Measurements from ENCODE around the gene WWOX. TPM values are rescaled to one million over a fixed set of nuclear protein-coding genes. Genes with fewer than 3 reads are reported as not detected.

Gene WWOX
- total and polyA plus RNA-seq, 2 of the 13 experiments (the other 11 are each of a cell fraction or from before 2014, with no cell fraction given) = 9.1 to 37.4 TPM

GRCh38 chr16:78480588-78480987, 381.1 kb downstream of the WWOX start (continued):
- TF ChIP-seq ZNF710 (CRISPR knock-in tag; IDR thresholded peaks at IDR 0.05; ENCODE audit: borderline replicate concordance) (peak; percentile 46; the same call in 1 of the 2 replicates), ZNF556 (CRISPR knock-in tag; IDR thresholded peaks at IDR 0.05; ENCODE audit: borderline replicate concordance) (peak; percentile 68; the same call in 1 of the 2 replicates), CREB1 (IDR thresholded peaks at IDR 0.05) (no peak), CREB1 (CRISPR knock-in tag; IDR thresholded peaks at IDR 0.05) (peak; percentile 62), ZNF496 (CRISPR knock-in tag; IDR thresholded peaks at IDR 0.05; ENCODE audit: insufficient replicate concordance) (no peak), KLF11 (CRISPR knock-in tag; IDR thresholded peaks at IDR 0.05) (0 out of 2 replicates have a peak, but pooled peaks have one; percentile 44), YY1 (IDR thresholded peaks at IDR 0.05; ENCODE audit: insufficient read depth, insufficient replicate concordance, low read depth, low read length) (peak; percentile 52), ZNF644 (CRISPR knock-in tag; IDR thresholded peaks at IDR 0.05; ENCODE audit: low read depth) (peak; percentile 97), ZNF510 (CRISPR knock-in tag; IDR thresholded peaks at IDR 0.05; ENCODE audit: low read depth) (0 out of 2 replicates have a peak, but pooled peaks have one; percentile 43), ZSCAN29 (CRISPR knock-in tag; conservative IDR thresholded peaks at IDR 0.05) (peak; percentile 82; the same call in 1 of the 2 replicates), ZFP91 (CRISPR knock-in tag; IDR thresholded peaks at IDR 0.05; ENCODE audit: borderline replicate concordance) (no peak), GFI1 (CRISPR knock-in tag; IDR thresholded peaks at IDR 0.05; ENCODE audit: borderline replicate concordance) (peak; percentile 45; the same call in 1 of the 2 replicates), MIER2 (CRISPR knock-in tag; IDR thresholded peaks at IDR 0.05) (peak; percentile 62; the same call in 1 of the 2 replicates), ARID5B (CRISPR knock-in tag; IDR thresholded peaks at IDR 0.05) (peak; percentile 87), HNF4A (CRISPR knock-in tag; IDR thresholded peaks at IDR 0.05) (peak; percentile 99), FOXA3 (CRISPR knock-in tag; IDR thresholded peaks at IDR 0.05) (peak; percentile 72), GZF1 (CRISPR knock-in tag; IDR thresholded peaks at IDR 0.05) (no peak), CAMTA2 (CRISPR knock-in tag; IDR thresholded peaks at IDR 0.05; ENCODE audit: borderline replicate concordance) (no peak), NR2F2 (IDR thresholded peaks at IDR 0.05; ENCODE audit: borderline replicate concordance, low read depth) (peak; percentile 42; the same call in 1 of the 2 replicates), HNF4G (IDR thresholded peaks at IDR 0.05; ENCODE audit: borderline replicate concordance, low read depth, low read length) (peak; percentile 98), HNF4G (CRISPR knock-in tag; IDR thresholded peaks at IDR 0.05; ENCODE audit: borderline replicate concordance, low read depth) (0 out of 2 replicates have a peak, but pooled peaks have one; percentile 66), MED1 (CRISPR knock-in tag; IDR thresholded peaks at IDR 0.05) (peak; percentile 73; the same call in 1 of the 2 replicates)
